NCI-H510A treated with DMSO at 0.1 percent for 48 hours (cell line): ENCODE results near the gene SLC35F4.

Experiments
- DNase-seq: peaks from one replicate; lab custom pipeline; 2025; lab: John Stamatoyannopoulos, UW

The SLC35F4 gene

DNA sequence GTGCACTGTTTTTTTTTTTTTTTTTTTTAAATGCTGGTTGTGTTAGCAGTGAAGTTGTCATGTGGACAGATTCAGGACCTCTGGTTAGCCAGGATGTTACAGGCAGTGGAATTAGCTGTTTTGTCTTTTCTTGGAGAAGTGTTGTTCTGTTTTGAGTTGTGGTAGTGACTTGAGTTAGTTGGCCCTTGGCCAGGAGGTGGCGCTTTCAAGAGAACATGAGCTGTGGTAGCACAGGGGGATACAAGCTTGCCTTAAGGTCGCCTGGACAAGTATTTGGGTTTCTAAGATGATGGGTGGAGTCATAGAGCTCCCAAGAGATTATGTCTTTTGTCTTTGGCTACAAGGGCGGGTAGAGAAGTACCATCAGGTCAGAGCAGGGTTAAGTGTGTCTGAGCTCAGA lies 338.9 kb downstream of the SLC35F4 start:
- no peak for DNase-seq

GRCh38 chr14:57519043-57519442 lies 346.8 kb downstream of the SLC35F4 start:
- DNase-seq = no peak
